PC-9 (cell line): ENCODE measurements around the gene FNIP1. TPM values are rescaled to one million over a fixed set of nuclear protein-coding genes. Genes with fewer than 3 reads are reported as not detected.

ENCODE experiments used
- BruUV-seq: library from RNA; stranded (reverse); fragments of 400-500 nt; replicated peaks from 2 replicates; lab custom pipeline; 2021; lab: Mats Ljungman, UMichigan
- CTCF ChIA-PET: fragments of 300-600 bp; sonication (Branson Sonifier 250); formaldehyde crosslinking; loops from one replicate; lab custom pipeline; 2022; ENCODE audit warnings: antibody characterized with exemption; lab: Charles Lee
- POLR2A ChIA-PET: fragments of 300-600 bp; sonication (Branson Sonifier 250); formaldehyde crosslinking; loops from one replicate; lab custom pipeline; 2022; ENCODE audit warnings: antibody characterized with exemption; ENCODE audit not compliant: unreplicated experiment; lab: Charles Lee
- DNase-seq, 2 experiments: peaks; one replicate each; pipeline versions ENCODE4 v3.0.0 to v3.0.0-alpha.2; 2015 to 2022; ENCODE audit warnings: mixed read lengths in 1 of 2
- H2AFZ ChIP-seq: fragments of 200-600 bp; sonication (generic); 2 replicates; pipeline ENCODE4 v1.8.1; 2017; ENCODE audit warnings: antibody characterized with exemption
- H3F3A ChIP-seq: fragments of 200-600 bp; sonication (generic); 2 replicates; pipeline ENCODE4 v1.8.1; 2017; ENCODE audit warnings: antibody characterized with exemption, mild to moderate bottlenecking, low read depth; ENCODE audit not compliant: insufficient read depth
- H3K27ac ChIP-seq: fragments of 200-600 bp; sonication (generic); 2 replicates; pipeline ENCODE4 v1.6.1; 2016; ENCODE audit warnings: mixed run types
- H3K27me3 ChIP-seq: fragments of 200-600 bp; sonication (generic); 2 replicates; pipeline ENCODE4 v1.6.1; 2016; ENCODE audit warnings: low read depth, mixed run types; ENCODE audit not compliant: insufficient read depth
- H3K36me3 ChIP-seq: fragments of 200-600 bp; sonication (generic); 2 replicates; pipeline ENCODE4 v1.6.1; 2016; ENCODE audit warnings: low read depth, mixed run types
- H3K4me1 ChIP-seq: fragments of 200-600 bp; sonication (generic); replicated peaks from 2 replicates; pipeline ENCODE4 v1.6.1; 2016; ENCODE audit warnings: mixed run types; ENCODE audit not compliant: insufficient read depth
- H3K4me2 ChIP-seq: fragments of 200-600 bp; sonication (generic); 2 replicates; pipeline ENCODE4 v1.6.1; 2017; ENCODE audit warnings: mixed run types
- H3K4me3 ChIP-seq: fragments of 200-600 bp; sonication (generic); 2 replicates; pipeline ENCODE4 v1.6.1; 2016; ENCODE audit warnings: mixed run types
- H3K79me2 ChIP-seq: fragments of 200-600 bp; sonication (generic); 2 replicates; pipeline ENCODE4 v1.6.1; 2017; ENCODE audit warnings: low read depth, mixed run types
- H3K9me2 ChIP-seq: fragments of 200-600 bp; sonication (generic); 2 replicates; pipeline ENCODE4 v1.8.1; 2017; ENCODE audit warnings: mild to moderate bottlenecking; ENCODE audit not compliant: insufficient read depth
- H3K9me3 ChIP-seq: fragments of 200-600 bp; sonication (generic); 2 replicates; pipeline ENCODE4 v1.8.1; 2016; ENCODE audit warnings: low read depth; ENCODE audit not compliant: insufficient read depth
- H4K20me1 ChIP-seq: fragments of 200-600 bp; sonication (generic); 2 replicates; pipeline ENCODE4 v1.8.1; 2017; ENCODE audit not compliant: insufficient read depth
- EZH2 ChIP-seq: fragments of 200-600 bp; sonication (generic); IDR thresholded peaks from 2 replicates; pipeline ENCODE4 v1.8.0; 2017; ENCODE audit warnings: antibody characterized with exemption, low read depth
- intact Hi-C: fragments of 100-400 bp; cut with micrococcal nuclease; formaldehyde crosslinking; loops from one replicate; pipeline ENCODE4 v1.10.0; 2022; ENCODE audit not compliant: unreplicated experiment
- total RNA-seq: library from RNA; stranded (reverse); gene quantifications from 2 replicates; pipeline ENCODE4 v1.2.3, GENCODE V29; 2021
- TF ChIP-seq, protein P1 (sequence below): fragments of 200-600 bp; sonication (generic); conservative IDR thresholded peaks from 2 replicates; pipeline ENCODE4 v1.6.1; 2017; ENCODE audit warnings: mixed run types, antibody characterized with exemption, mild to moderate bottlenecking, moderate library complexity

FNIP1 gene
- total RNA-seq, 1 experiment from 2014 or later, result 23.5 TPM

DNA sequence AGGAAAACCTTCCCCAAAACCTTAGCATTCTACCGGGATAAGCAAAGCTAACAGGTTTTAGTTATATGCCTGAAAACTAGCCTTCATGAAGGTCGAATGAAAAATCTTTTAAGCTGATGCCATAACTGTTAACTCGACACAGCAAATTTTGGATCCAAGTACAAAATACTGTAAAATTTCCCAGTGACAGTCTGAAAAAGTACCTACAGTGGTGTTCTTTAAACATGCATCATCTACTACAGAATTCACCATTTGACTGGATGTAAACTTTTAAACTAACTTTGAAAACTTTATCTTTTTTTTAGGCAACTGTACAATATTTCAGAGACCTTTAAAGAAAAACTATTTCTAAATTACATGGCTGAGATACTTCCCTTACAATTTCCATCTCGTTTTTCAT is 162.6 kb downstream of the FNIP1 start:
- DNase-seq, result no peak
- Histone ChIP-seq H3K4me2 (peak overlapping the region; percentile 95), H3K4me3 (peak overlapping the region; percentile 66), H3K4me1 (peaks cover 38% of the 10 kb centered on the region), H3K9me3 (no peaks in the 10 kb centered on the region), H3F3A (peaks cover 19% of the 10 kb centered on the region), H3K79me2 (peaks cover 58% of the 10 kb centered on the region), H4K20me1 (peaks cover 7% of the 10 kb centered on the region; the same call in 1 of the 2 replicates), H2AFZ (peak overlapping the region; percentile 90), H3K27me3 (no peaks in the 10 kb centered on the region), H3K36me3 (no peaks in the 10 kb centered on the region), H3K9me2 (no peaks in the 10 kb centered on the region), H3K27ac (peak overlapping the region; percentile 96)
- no TSS peak for BruUV-seq
- CTCF ChIA-PET, result no interaction called here
- intact Hi-C loops, result loop anchor here (2.0 to 10.0 kb wide), 2 partner anchors 23 to 469 kb away; partner anchors contain the start of gene HINT1
- POLR2A ChIA-PET, result no interaction called here
- TF ChIP-seq, protein P1, sequence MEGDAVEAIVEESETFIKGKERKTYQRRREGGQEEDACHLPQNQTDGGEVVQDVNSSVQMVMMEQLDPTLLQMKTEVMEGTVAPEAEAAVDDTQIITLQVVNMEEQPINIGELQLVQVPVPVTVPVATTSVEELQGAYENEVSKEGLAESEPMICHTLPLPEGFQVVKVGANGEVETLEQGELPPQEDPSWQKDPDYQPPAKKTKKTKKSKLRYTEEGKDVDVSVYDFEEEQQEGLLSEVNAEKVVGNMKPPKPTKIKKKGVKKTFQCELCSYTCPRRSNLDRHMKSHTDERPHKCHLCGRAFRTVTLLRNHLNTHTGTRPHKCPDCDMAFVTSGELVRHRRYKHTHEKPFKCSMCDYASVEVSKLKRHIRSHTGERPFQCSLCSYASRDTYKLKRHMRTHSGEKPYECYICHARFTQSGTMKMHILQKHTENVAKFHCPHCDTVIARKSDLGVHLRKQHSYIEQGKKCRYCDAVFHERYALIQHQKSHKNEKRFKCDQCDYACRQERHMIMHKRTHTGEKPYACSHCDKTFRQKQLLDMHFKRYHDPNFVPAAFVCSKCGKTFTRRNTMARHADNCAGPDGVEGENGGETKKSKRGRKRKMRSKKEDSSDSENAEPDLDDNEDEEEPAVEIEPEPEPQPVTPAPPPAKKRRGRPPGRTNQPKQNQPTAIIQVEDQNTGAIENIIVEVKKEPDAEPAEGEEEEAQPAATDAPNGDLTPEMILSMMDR, result no peak
- no peak for TF ChIP-seq EZH2

DNA sequence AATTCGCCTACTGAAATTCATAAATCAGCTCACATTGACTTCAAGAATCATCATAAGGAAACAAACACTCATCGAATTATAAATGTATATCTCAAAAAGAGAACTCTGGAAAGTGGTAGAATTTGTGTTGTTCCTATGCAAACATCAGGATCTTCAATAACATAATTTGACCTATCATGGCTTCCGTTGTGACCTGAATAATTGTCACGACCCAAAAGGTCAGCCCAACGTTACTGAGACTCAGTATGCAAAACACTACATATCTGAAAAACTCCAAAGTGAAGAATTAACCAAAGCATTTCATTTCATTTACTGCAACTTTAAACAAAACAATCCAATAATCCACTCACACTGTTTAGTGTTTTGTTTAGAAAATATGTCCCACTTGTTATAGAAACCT is 163.0 kb downstream of the FNIP1 start:
- Histone ChIP-seq H3K4me2 (peak overlapping the region; percentile 95), H3K27me3 (no peaks in the 10 kb centered on the region), H2AFZ (no peak overlapping the region; the same call in 1 of the 2 replicates), H3K9me2 (no peaks in the 10 kb centered on the region), H3K9me3 (no peaks in the 10 kb centered on the region), H3K4me1 (peaks cover 38% of the 10 kb centered on the region), H4K20me1 (peaks cover 7% of the 10 kb centered on the region; the same call in 1 of the 2 replicates), H3F3A (peaks cover 19% of the 10 kb centered on the region), H3K79me2 (peaks cover 62% of the 10 kb centered on the region), H3K27ac (peak overlapping the region; percentile 96; the same call in 1 of the 2 replicates), H3K4me3 (peak overlapping the region; percentile 66), H3K36me3 (no peaks in the 10 kb centered on the region)
- ChIA-PET POLR2A (no interaction called here), CTCF (no interaction called here)
- BruUV-seq, result no TSS peak
- intact Hi-C loops, result loop anchor here (2.0 to 10.0 kb wide), 2 partner anchors 23 to 469 kb away; partner anchors contain the start of gene HINT1
- TF ChIP-seq EZH2, result no peak
- TF ChIP-seq, protein P1, result no peak
- DNase-seq, result no peak

DNA sequence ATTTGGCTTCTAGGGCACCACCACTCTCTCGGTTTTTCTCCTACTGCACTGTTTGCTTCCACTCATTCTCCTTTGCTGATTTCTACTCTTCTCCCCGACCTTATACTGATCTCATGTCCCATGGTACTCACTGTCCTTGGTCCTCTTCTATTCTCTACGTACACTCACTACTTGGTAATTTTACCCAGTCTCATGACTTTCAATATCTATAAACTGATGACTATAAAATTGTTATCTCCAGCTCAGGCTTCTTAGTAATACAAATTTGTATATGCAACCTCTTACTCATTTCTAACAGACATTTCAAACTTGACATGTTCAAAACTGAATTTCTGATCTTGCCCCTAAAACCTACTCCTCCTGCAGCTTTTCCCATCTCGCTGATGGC is 165.9 kb downstream of the FNIP1 start:
- 0 out of 2 replicates have a peak overlapping the region, but pooled peaks have one; percentile 12 for H3K4me2 ChIP-seq
- H3K27me3 ChIP-seq, result no peaks in the 10 kb centered on the region
- CTCF ChIA-PET, result no interaction called here
- TF ChIP-seq, protein P1, result no peak
- TF ChIP-seq EZH2, result no peak
- H3K36me3 ChIP-seq, result no peaks in the 10 kb centered on the region; the same call in 1 of the 2 replicates
- no TSS peak for BruUV-seq
- no peak overlapping the region for H3K4me3 ChIP-seq
- peaks cover 23% of the 10 kb centered on the region; the same call in 1 of the 2 replicates for H3K4me1 ChIP-seq
- H3K9me2 ChIP-seq, result no peaks in the 10 kb centered on the region
- intact Hi-C loops, result loop anchor here (10.0 kb wide), 1 partner anchor 466 kb away; the partner anchor contains the start of gene HINT1
- H3F3A ChIP-seq, result peaks cover 6% of the 10 kb centered on the region
- peaks cover 15% of the 10 kb centered on the region for H4K20me1 ChIP-seq
- POLR2A ChIA-PET, result no interaction called here
- H3K27ac ChIP-seq, result no peak overlapping the region
- peaks cover 90% of the 10 kb centered on the region for H3K79me2 ChIP-seq
- no peaks in the 10 kb centered on the region for H3K9me3 ChIP-seq
- no peak for DNase-seq
- no peak overlapping the region for H2AFZ ChIP-seq
